Fibroblast of the aortic adventitia (primary cell): ENCODE measurements around the gene LRG1. TPM values are rescaled to one million over a fixed set of nuclear protein-coding genes. Genes with fewer than 3 reads are reported as not detected.

Experiments used
- DNase-seq: peaks from one replicate; pipeline ENCODE4 v3.0.0-alpha.2; 2010; ENCODE audit warnings: low read depth
- H3K4me3 ChIP-seq: 2 replicates; pipeline ENCODE4 v1.5.1; 2011; ENCODE audit warnings: low read depth, mild to moderate bottlenecking, control low read depth, low read length, moderate library complexity
- total RNA-seq: library from RNA; depleted of rRNA; stranded (reverse); fragments of >200 nt; gene quantifications from 2 replicates; pipeline ENCODE4 v1.2.3, GENCODE V29; 2012; ENCODE audit warnings: low replicate concordance
- TF ChIP-seq, protein P1 (sequence below): IDR thresholded peaks from 2 replicates; pipeline ENCODE4 v1.5.1; 2011; ENCODE audit warnings: mild to moderate bottlenecking, low read length, control low read depth, inconsistent platforms; ENCODE audit not compliant: insufficient read depth

The LRG1 gene
- total RNA-seq, 1 donor: not detected

DNA sequence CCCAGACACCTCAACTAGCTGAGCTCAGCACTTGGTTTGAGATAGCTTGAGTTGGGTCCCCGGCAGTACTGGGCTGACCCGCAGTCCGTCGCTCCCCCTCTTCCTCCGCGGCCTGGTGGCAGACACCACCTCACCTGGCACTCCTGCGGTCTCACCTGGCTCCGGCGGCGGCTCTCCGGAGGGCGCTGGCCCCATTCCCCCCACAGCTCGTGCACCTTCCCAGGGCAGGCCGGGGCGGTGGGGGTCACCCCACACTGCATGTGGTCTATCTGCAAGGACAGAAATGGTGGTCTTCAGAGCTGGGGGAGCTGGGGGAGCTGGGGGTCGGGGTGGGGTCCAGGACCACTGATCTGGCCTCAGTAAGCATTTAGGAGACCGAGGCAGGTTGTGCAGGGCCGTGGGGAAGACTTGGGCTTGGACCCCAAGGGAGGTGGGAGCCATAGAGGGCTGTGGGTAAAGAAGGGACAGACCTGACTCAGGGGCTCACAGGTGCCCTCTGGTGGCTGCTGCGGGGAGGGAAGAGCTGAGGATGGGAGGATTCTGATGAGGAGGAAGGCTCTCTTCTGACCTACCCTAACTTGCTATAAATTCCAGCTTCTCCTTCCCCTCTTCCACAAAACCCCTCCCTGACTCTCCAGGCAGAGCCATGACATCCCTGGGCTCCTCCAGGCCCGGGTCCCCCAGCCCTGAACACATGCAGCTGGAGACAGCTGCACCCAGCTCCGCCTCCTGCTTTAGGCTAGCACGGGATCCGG is 14.9 kb downstream of the LRG1 start:
- no peak overlapping the region for H3K4me3 ChIP-seq
- DNase-seq: peak; percentile 37
- TF ChIP-seq, protein P1, sequence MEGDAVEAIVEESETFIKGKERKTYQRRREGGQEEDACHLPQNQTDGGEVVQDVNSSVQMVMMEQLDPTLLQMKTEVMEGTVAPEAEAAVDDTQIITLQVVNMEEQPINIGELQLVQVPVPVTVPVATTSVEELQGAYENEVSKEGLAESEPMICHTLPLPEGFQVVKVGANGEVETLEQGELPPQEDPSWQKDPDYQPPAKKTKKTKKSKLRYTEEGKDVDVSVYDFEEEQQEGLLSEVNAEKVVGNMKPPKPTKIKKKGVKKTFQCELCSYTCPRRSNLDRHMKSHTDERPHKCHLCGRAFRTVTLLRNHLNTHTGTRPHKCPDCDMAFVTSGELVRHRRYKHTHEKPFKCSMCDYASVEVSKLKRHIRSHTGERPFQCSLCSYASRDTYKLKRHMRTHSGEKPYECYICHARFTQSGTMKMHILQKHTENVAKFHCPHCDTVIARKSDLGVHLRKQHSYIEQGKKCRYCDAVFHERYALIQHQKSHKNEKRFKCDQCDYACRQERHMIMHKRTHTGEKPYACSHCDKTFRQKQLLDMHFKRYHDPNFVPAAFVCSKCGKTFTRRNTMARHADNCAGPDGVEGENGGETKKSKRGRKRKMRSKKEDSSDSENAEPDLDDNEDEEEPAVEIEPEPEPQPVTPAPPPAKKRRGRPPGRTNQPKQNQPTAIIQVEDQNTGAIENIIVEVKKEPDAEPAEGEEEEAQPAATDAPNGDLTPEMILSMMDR: peak; percentile 84

DNA sequence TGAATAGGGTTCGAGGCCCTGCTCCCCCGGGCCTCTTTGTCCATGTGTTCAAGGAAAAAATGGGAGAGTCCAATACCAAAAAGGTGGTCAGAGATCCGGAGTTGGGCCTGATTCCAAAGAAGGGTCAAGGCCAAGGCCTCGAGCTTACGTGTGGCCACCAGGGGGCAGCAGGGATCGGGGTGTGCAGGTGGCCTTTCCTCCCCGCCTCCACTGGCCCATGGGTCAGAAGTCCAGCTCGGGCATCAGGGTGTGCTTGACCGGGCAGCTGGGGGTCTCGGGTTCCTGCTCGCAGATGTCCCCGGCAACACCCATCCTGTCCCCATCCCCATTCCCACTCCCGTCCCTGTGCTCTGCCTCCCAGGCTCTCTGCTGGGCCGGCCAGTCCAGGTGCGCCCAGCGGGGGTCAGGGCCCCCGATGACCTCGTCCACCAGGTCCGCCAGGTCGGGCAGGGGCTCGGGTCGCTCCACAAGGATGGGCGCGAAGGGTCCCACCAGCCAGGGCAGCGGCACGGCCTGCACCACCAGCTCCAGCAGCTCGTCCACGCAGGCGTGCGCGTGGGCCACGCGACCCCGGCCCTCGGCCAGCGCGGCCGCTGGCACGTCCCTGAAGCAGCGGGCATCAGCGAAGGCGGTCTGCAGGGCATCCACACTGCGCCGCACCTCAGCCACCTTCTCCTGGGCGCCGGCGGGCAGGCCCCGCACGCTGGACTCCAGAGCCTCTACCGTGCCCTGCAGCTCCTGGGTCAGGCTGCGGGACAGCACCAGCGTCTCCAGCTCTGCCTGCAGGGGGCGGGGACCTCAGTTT is 16.3 kb downstream of the LRG1 start:
- peak; percentile 34 for DNase-seq
- TF ChIP-seq, protein P1: peak; percentile 71
- H3K4me3 ChIP-seq: no peak overlapping the region

DNA sequence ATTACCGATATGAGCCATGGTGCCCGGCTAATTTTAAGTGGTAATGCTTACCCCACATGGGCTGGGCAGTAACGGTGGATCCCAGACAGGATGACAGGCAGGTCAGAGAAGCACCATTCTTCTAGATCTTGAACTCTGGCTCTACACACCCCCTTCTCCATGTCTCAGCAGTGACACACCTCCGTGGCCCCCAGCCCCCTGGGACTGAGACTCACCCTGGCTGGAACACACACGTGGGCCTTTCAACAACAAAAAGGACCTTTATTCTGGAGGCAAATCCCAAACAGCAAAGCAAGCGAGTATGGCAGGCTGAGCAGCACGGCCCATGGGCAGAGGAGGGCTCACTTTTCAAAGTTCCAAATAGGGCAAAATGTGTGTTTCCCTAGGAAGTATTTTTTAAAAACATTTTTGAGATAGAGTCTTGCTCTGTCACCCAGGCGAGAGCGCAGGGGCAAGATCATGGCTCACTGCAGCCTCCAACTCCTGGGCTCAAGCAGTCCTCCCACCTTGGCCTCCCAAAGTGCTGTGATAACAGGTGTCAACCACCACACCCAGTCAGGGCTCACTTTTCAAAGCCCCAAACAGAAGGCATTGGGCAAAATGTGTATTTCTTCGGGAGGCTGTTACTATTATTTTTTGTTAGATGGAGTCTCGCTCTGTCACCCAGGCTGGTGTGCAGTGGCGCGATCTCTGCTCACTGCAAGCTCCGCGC is 17.4 kb downstream of the LRG1 start:
- DNase-seq: no peak
- H3K4me3 ChIP-seq: no peak overlapping the region
- TF ChIP-seq, protein P1: no peak

DNA sequence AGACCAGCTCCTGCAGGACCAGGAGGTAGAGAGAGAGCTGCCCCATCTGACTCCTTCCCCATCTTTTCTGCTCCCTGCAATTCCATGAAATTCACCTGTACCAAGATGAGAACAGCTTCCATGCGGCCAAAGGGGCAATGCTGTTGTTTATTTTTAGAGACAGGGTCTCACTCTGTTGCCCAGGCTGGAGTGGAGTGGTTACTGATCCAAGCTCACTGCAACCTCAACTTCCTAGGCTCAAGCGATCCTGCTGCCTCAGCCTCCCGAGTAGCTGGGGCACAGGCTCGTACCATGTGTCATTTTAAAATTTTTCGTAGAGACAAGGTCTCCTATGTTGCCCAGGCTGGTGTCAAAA is 18.0 kb downstream of the LRG1 start:
- no peak overlapping the region for H3K4me3 ChIP-seq
- no peak for DNase-seq
- TF ChIP-seq, protein P1: no peak

DNA sequence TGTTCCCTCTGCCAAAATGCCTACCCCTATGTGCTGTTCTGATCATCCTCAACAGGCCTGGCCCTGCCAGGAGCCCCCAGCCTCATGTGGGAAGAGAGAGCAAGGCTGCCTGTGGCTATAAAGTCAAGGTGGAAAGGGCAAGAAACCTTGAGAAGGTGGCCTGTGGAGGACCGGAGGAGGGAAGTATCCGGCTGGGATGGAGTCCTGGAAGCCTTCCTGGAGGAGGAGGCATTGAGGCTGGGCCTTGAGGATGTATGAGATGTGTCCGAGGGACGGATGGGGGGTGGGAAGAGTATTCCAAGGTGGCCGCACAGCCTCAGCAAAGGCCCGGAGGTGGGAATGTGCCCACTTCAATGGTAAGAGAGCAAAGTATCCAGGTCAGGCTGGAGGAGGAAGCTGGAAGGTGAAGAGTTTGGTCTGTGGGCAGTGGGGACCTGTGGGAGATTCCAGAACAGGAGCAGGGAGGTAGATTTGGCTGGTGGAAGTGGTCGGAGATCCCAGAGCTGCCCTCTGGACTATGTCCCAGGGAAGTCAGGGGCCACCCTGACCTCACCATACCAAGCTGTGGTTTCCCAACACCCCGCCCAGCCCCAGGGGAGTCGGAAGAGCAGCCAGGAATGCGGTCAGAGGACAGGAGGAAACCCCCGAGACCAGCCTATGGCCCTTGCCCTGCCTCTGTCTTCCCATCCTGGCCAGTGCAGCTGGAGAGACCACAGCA is 18.5 kb downstream of the LRG1 start:
- no peak overlapping the region for H3K4me3 ChIP-seq
- TF ChIP-seq, protein P1: no peak
- DNase-seq: peak; percentile 22
